Dendritic cell treated with granulocyte-macrophage colony-stimulating factor and Interleukin-4, amounts not matched to agents 40 ng/mL and 50 ng/mL, for 4 days (primary cell): ENCODE data around the gene TUT1.

Experiments
- H3K27ac Mint-ChIP-seq: one replicate; pipeline ENCODE4 v1.8.0; 2022; ENCODE audit warnings: mild to moderate bottlenecking, mixed read lengths
- H3K27me3 Mint-ChIP-seq: one replicate; pipeline ENCODE4 v1.8.0; 2022; ENCODE audit warnings: mild to moderate bottlenecking, mixed read lengths
- H3K36me3 Mint-ChIP-seq: one replicate; pipeline ENCODE4 v1.8.0; 2022; ENCODE audit warnings: low read depth, mixed read lengths
- H3K4me1 Mint-ChIP-seq: one replicate; pipeline ENCODE4 v1.8.0; 2022; ENCODE audit warnings: low read depth, mixed read lengths
- H3K4me3 Mint-ChIP-seq: one replicate; pipeline ENCODE4 v1.8.0; 2022; ENCODE audit warnings: mild to moderate bottlenecking, moderate library complexity, mixed read lengths
- H3K9me3 Mint-ChIP-seq: one replicate; pipeline ENCODE4 v1.8.0; 2022; ENCODE audit warnings: mixed read lengths
- intact Hi-C: fragments of 100-400 bp; cut with micrococcal nuclease; formaldehyde crosslinking; loops from one replicate; pipeline ENCODE4 v1.15.0; 2022

Gene TUT1

GRCh38 chr11:62542750-62543567, 48.4 kb downstream of the TUT1 start:
- Mint-ChIP-seq H3K27ac (peak overlapping the region; percentile 95), H3K9me3 (no peaks in the 10 kb centered on the region), H3K27me3 (peaks cover 3% of the 10 kb centered on the region), H3K36me3 (peaks cover 79% of the 10 kb centered on the region), H3K4me3 (peak overlapping the region; percentile 97), H3K4me1 (peaks cover 70% of the 10 kb centered on the region)
- intact Hi-C loops: loop anchor here (5.0 kb wide), 3 partner anchors 46 to 146 kb away; no protein-coding TSS in a partner anchor

- no peaks in the 10 kb centered on the region for H3K9me3 Mint-ChIP-seq
- intact Hi-C loops: loop anchor here (5.0 kb wide), 3 partner anchors 45 to 145 kb away; no protein-coding TSS in a partner anchor
- H3K36me3 Mint-ChIP-seq: peaks cover 87% of the 10 kb centered on the region
- no peaks in the 10 kb centered on the region for H3K27me3 Mint-ChIP-seq
- H3K27ac Mint-ChIP-seq: peak overlapping the region; percentile 95
- peak overlapping the region; percentile 97 for H3K4me3 Mint-ChIP-seq
- H3K4me1 Mint-ChIP-seq: peaks cover 68% of the 10 kb centered on the region
These were observed 49.1 kb downstream of the TUT1 start for GRCh38 chr11:62542111-62542745.

- Mint-ChIP-seq H3K36me3 (peaks cover 94% of the 10 kb centered on the region), H3K27me3 (no peaks in the 10 kb centered on the region), H3K4me1 (peaks cover 75% of the 10 kb centered on the region), H3K9me3 (no peaks in the 10 kb centered on the region), H3K27ac (peak overlapping the region; percentile 95), H3K4me3 (peak overlapping the region; percentile 97)
- intact Hi-C loops: loop anchor here (2.0 to 5.0 kb wide), 4 partner anchors 16 to 144 kb away; no protein-coding TSS in a partner anchor
These were observed 50.3 kb downstream of the TUT1 start for GRCh38 chr11:62540804-62541701.

GRCh38 chr11:62539238-62539925, 51.9 kb downstream of the TUT1 start:
- Mint-ChIP-seq H3K27me3 (no peaks in the 10 kb centered on the region), H3K4me3 (peak overlapping the region; percentile 37), H3K36me3 (peaks cover 94% of the 10 kb centered on the region), H3K9me3 (no peaks in the 10 kb centered on the region), H3K4me1 (peaks cover 89% of the 10 kb centered on the region), H3K27ac (peak overlapping the region; percentile 95)
- intact Hi-C loops: no loop called here

- Mint-ChIP-seq H3K27me3 (no peaks in the 10 kb centered on the region), H3K4me3 (peak overlapping the region; percentile 37), H3K36me3 (peaks cover 94% of the 10 kb centered on the region), H3K4me1 (peaks cover 87% of the 10 kb centered on the region), H3K27ac (peak overlapping the region; percentile 95), H3K9me3 (no peaks in the 10 kb centered on the region)
- intact Hi-C loops: no loop called here
These were observed 52.7 kb downstream of the TUT1 start for GRCh38 chr11:62538470-62539237.

- Mint-ChIP-seq H3K4me1 (peaks cover 75% of the 10 kb centered on the region), H3K27me3 (no peaks in the 10 kb centered on the region), H3K36me3 (peaks cover 94% of the 10 kb centered on the region), H3K9me3 (no peaks in the 10 kb centered on the region), H3K27ac (no peak overlapping the region), H3K4me3 (no peak overlapping the region)
- intact Hi-C loops: no loop called here
These were observed 54.9 kb downstream of the TUT1 start for GRCh38 chr11:62536301-62536957.

GRCh38 chr11:62535802-62536201, 55.5 kb downstream of the TUT1 start:
- peaks cover 94% of the 10 kb centered on the region for H3K36me3 Mint-ChIP-seq
- H3K4me3 Mint-ChIP-seq: no peak overlapping the region
- intact Hi-C loops: no loop called here
- H3K27ac Mint-ChIP-seq: no peak overlapping the region
- no peaks in the 10 kb centered on the region for H3K27me3 Mint-ChIP-seq
- peaks cover 69% of the 10 kb centered on the region for H3K4me1 Mint-ChIP-seq
- H3K9me3 Mint-ChIP-seq: no peaks in the 10 kb centered on the region

GRCh38 chr11:62534779-62535545, 56.4 kb downstream of the TUT1 start:
- Mint-ChIP-seq H3K9me3 (no peaks in the 10 kb centered on the region), H3K27ac (peak overlapping the region; percentile 5), H3K36me3 (peaks cover 99% of the 10 kb centered on the region), H3K4me3 (no peak overlapping the region), H3K27me3 (no peaks in the 10 kb centered on the region), H3K4me1 (peaks cover 71% of the 10 kb centered on the region)
- intact Hi-C loops: no loop called here

GRCh38 chr11:62532096-62532495, 59.2 kb downstream of the TUT1 start:
- intact Hi-C loops: no loop called here
- Mint-ChIP-seq H3K27ac (no peak overlapping the region), H3K27me3 (no peaks in the 10 kb centered on the region), H3K9me3 (no peaks in the 10 kb centered on the region), H3K4me3 (no peak overlapping the region), H3K4me1 (peaks cover 51% of the 10 kb centered on the region), H3K36me3 (peaks cover 100% of the 10 kb centered on the region)
